H1 (cell line): ENCODE measurements around the gene TMEM117. TPM values are rescaled to one million over a fixed set of nuclear protein-coding genes. Genes with fewer than 3 reads are reported as not detected.
A peak's percentile ranks its signal among the peaks of the same experiment; 100 is the strongest.

Source experiments
- CTCF ChIA-PET: fragments of 300-600 bp; sonication (Branson Sonifier 250); formaldehyde crosslinking; loops from one replicate; lab custom pipeline; 2021; ENCODE audit not compliant: partially characterized antibody; lab: Charles Lee
- POLR2A ChIA-PET: fragments of 300-600 bp; sonication (Branson Sonifier 250); formaldehyde crosslinking; loops from one replicate; lab custom pipeline; 2021; ENCODE audit warnings: inconsistent platforms; ENCODE audit not compliant: partially characterized antibody; lab: Charles Lee
- DNase-seq, 2 experiments: peaks; one replicate each; pipeline versions ENCODE4 v3.0.0 to v3.0.0-alpha.2; 2010 to 2022; ENCODE audit warnings: low spot score in 2 of 2, low read depth in 1 of 2, mixed read lengths in 1 of 2
- FAIRE-seq: peaks from 2 replicates; lab custom pipeline; 2011; peaks lifted over from hg19 to GRCh38; lab: Jason Lieb, UNC
- H2AFZ ChIP-seq: 2 replicates; pipeline ENCODE4 v1.8.1; 2012; ENCODE audit warnings: low read length, inconsistent platforms
- H2AK5ac ChIP-seq: 2 replicates; pipeline ENCODE4 v1.6.1; 2013; ENCODE audit warnings: low read depth, low read length
- H2BK120ac ChIP-seq: replicated peaks from 2 replicates; pipeline ENCODE3; 2013; ENCODE audit warnings: low read depth, low read length, inconsistent platforms
- H2BK12ac ChIP-seq: 2 replicates; pipeline ENCODE4 v1.6.1; 2013; ENCODE audit warnings: low read depth, low read length
- H2BK15ac ChIP-seq: 2 replicates; pipeline ENCODE4 v1.6.1; 2013; ENCODE audit warnings: low read length
- H2BK20ac ChIP-seq: 2 replicates; pipeline ENCODE4 v1.6.1; 2013; ENCODE audit warnings: low read length
- H2BK5ac ChIP-seq: 2 replicates; pipeline ENCODE4 v1.6.1; 2013; ENCODE audit warnings: low read depth, low read length
- H3K14ac ChIP-seq: 2 replicates; pipeline ENCODE4 v1.6.1; 2013; ENCODE audit warnings: inconsistent platforms; ENCODE audit not compliant: insufficient read length
- H3K18ac ChIP-seq: 2 replicates; pipeline ENCODE4 v1.6.1; 2013; ENCODE audit warnings: low read length; ENCODE audit errors: extremely low read depth
- H3K23ac ChIP-seq: 2 replicates; pipeline ENCODE4 v1.6.1; 2013; ENCODE audit warnings: inconsistent platforms; ENCODE audit not compliant: insufficient read length
- H3K23me2 ChIP-seq: 2 replicates; pipeline ENCODE4 v1.6.1; 2013; ENCODE audit warnings: low read depth, low read length
- H3K27ac ChIP-seq: 2 replicates; pipeline ENCODE4 v1.6.1; 2011; ENCODE audit warnings: low read depth, low read length, inconsistent platforms
- H3K27me3 ChIP-seq, 4 experiments: replicated peaks in 1 of 4; 1 replicate in 1 of 4; 2 replicates in 3 of 4; pipeline versions ENCODE4 v1.6.1 to v1.8.1; 2011 to 2013; ENCODE audit warnings: low read length in 3 of 4, mild to moderate bottlenecking in 3 of 4, inconsistent platforms in 2 of 4, mixed read lengths in 2 of 4, moderate library complexity in 1 of 4; ENCODE audit not compliant: control insufficient read depth in 3 of 4, insufficient read depth in 3 of 4; ENCODE audit errors: extremely low read depth in 1 of 4
- H3K36me3 ChIP-seq, 4 experiments: 2 replicates each; pipeline versions ENCODE4 v1.6.1 to v1.8.1; 2011 to 2013; ENCODE audit warnings: mild to moderate bottlenecking in 4 of 4, low read length in 3 of 4, moderate library complexity in 2 of 4, control low read depth in 1 of 4, inconsistent platforms in 1 of 4; ENCODE audit not compliant: insufficient read depth in 4 of 4, control insufficient read depth in 2 of 4
- H3K4ac ChIP-seq: replicated peaks from 2 replicates; pipeline ENCODE3; 2013; ENCODE audit warnings: low read length, low read depth, mixed read lengths, inconsistent platforms; ENCODE audit not compliant: insufficient read length
- H3K4me1 ChIP-seq, 4 experiments: replicated peaks in 1 of 4; 1 replicate in 1 of 4; 2 replicates in 3 of 4; pipeline versions ENCODE4 v1.6.1 to v1.8.1; 2011 to 2013; ENCODE audit warnings: low read length in 3 of 4, inconsistent platforms in 2 of 4, mixed read lengths in 1 of 4; ENCODE audit not compliant: insufficient read depth in 4 of 4, control insufficient read depth in 3 of 4
- H3K4me2 ChIP-seq, 2 experiments: 2 replicates each; pipeline versions ENCODE4 v1.6.1 to v1.8.1; 2011 to 2013; ENCODE audit warnings: low read depth in 2 of 2, low read length in 2 of 2, control low read depth in 1 of 2, inconsistent platforms in 1 of 2, mild to moderate bottlenecking in 1 of 2; ENCODE audit not compliant: insufficient read depth in 1 of 2
- H3K4me3 ChIP-seq, 4 experiments: fragments of 200-600, 300-600 bp in 1 of 4; sonication (generic), shearing (Covaris generic), sonication (Bioruptor Twin) in 1 of 4; 2 replicates each; pipeline versions ENCODE4 v1.5.1 to v1.8.1; 2011 to 2016; ENCODE audit warnings: low read length in 4 of 4, low read depth in 3 of 4, control low read depth in 2 of 4, inconsistent platforms in 2 of 4, mild to moderate bottlenecking in 2 of 4, mixed read lengths in 1 of 4, moderate library complexity in 1 of 4; ENCODE audit not compliant: insufficient read depth in 2 of 4; ENCODE audit errors: extremely low read depth in 1 of 4
- H3K56ac ChIP-seq: replicated peaks from 2 replicates; pipeline ENCODE3; 2013; ENCODE audit warnings: low read depth, mild to moderate bottlenecking, mixed read lengths, low read length, inconsistent platforms; ENCODE audit not compliant: insufficient read length
- H3K79me1 ChIP-seq: 2 replicates; pipeline ENCODE4 v1.6.1; 2013; ENCODE audit warnings: low read depth, low read length, control low read depth
- H3K79me2 ChIP-seq, 2 experiments: 2 replicates each; pipeline versions ENCODE4 v1.6.1 to v1.8.1; 2012 to 2013; ENCODE audit warnings: low read length in 2 of 2, mild to moderate bottlenecking in 2 of 2, inconsistent platforms in 1 of 2; ENCODE audit not compliant: insufficient read depth in 2 of 2, control insufficient read depth in 1 of 2
- H3K9ac ChIP-seq, 4 experiments: replicated peaks in 1 of 4; 1 replicate in 1 of 4; 2 replicates in 3 of 4; pipeline versions ENCODE4 v1.6.1 to v1.8.1; 2011 to 2013; ENCODE audit warnings: low read depth in 3 of 4, low read length in 3 of 4, control low read depth in 2 of 4, mild to moderate bottlenecking in 2 of 4, moderate library complexity in 2 of 4, inconsistent platforms in 1 of 4; ENCODE audit errors: extremely low read depth in 1 of 4
- H3K9me3 ChIP-seq, 2 experiments: 2 replicates each; pipeline versions ENCODE4 v1.6.1 to v1.8.1; 2012 to 2013; ENCODE audit warnings: mild to moderate bottlenecking in 2 of 2, moderate library complexity in 2 of 2, control low read depth in 1 of 2, inconsistent platforms in 1 of 2, low read depth in 1 of 2, low read length in 1 of 2, mixed read lengths in 1 of 2; ENCODE audit not compliant: insufficient read depth in 2 of 2
- H4K20me1 ChIP-seq, 2 experiments: replicated peaks in 1 of 2; 2 replicates each; pipeline versions ENCODE3 to v1.8.1; 2011 to 2013; ENCODE audit warnings: inconsistent platforms in 2 of 2, low read length in 2 of 2, mild to moderate bottlenecking in 1 of 2; ENCODE audit not compliant: insufficient read depth in 2 of 2, control insufficient read depth in 1 of 2
- H4K5ac ChIP-seq: 2 replicates; pipeline ENCODE4 v1.6.1; 2013; ENCODE audit warnings: low read length, low read depth, mixed read lengths, inconsistent platforms; ENCODE audit not compliant: insufficient read length
- H4K8ac ChIP-seq: 2 replicates; pipeline ENCODE4 v1.8.0; 2013; ENCODE audit warnings: mild to moderate bottlenecking, moderate library complexity, low read length, inconsistent platforms; ENCODE audit not compliant: insufficient read depth; ENCODE audit errors: extremely low read depth
- H4K91ac ChIP-seq: replicated peaks from 2 replicates; pipeline ENCODE3; 2013; ENCODE audit warnings: low read length, mixed read lengths, inconsistent platforms; ENCODE audit not compliant: insufficient read length
- HDAC2 ChIP-seq, 2 experiments: fragments of 300-600 bp in 1 of 2; sonication (generic) in 1 of 2; IDR thresholded peaks; 2 replicates each; pipeline ENCODE4 v1.6.1; 2011 to 2012; ENCODE audit warnings: low read depth in 2 of 2, low read length in 2 of 2, mild to moderate bottlenecking in 2 of 2, moderate library complexity in 2 of 2, borderline replicate concordance in 1 of 2, inconsistent platforms in 1 of 2
- KDM1A ChIP-seq: fragments of 200-600, 300-600 bp; sonication (generic); IDR thresholded peaks from 2 replicates; pipeline ENCODE4 v1.7.1; 2016; ENCODE audit warnings: mild to moderate bottlenecking, low read length, borderline replicate concordance
- TCF12 ChIP-seq: IDR thresholded peaks from 2 replicates; pipeline ENCODE4 v1.6.1; 2011; ENCODE audit warnings: low read depth, mild to moderate bottlenecking, low read length
- ZNF274 ChIP-seq: IDR thresholded peaks from 2 replicates; pipeline ENCODE4 v1.7.0; 2012; ENCODE audit warnings: low read length, borderline replicate concordance; ENCODE audit errors: extremely low read depth
- WGBS, 2 experiments: shearing (Covaris generic) in 1 of 2; methylation state at CpG; one replicate each; pipeline versions ENCODE4 v1.1.6 to v1.1.7; 2013 to 2015; ENCODE audit warnings: low lambda C conversion rate in 2 of 2, mixed read lengths in 2 of 2, inconsistent platforms in 1 of 2, low coverage in 1 of 2, missing lambda C conversion rate in 1 of 2; ENCODE audit not compliant: insufficient replicate concordance in 2 of 2, insufficient coverage in 1 of 2, insufficient read length in 1 of 2; ENCODE audit errors: extremely low coverage in 1 of 2, missing lambda C conversion rate in 1 of 2; 5-methylcytosine and 5-hydroxymethylcytosine counted together
- polyA plus RNA-seq, 7 experiments: library from polyadenylated mRNA; depleted of rRNA in 3 of 7; stranded (reverse) in 5 of 7; unstranded in 2 of 7; fragments of >200 nt in 5 of 7; fragments of 200-250 nt in 2 of 7; gene quantifications; 1 replicate in 5 of 7; 2 replicates in 1 of 7; 4 replicates in 1 of 7; pipeline versions ENCODE4 v1.2.1 to v1.2.3, GENCODE V29; 2011 to 2013; ENCODE audit warnings: missing spikeins in 2 of 7, mixed read lengths in 2 of 7
- total RNA-seq: library from RNA; stranded (reverse); fragmentation: NEBNext Ultra II Directional; extraction: Animal tissue kit (Norgen Biotek cat#: 25700); gene quantifications from 2 replicates; pipeline ENCODE4 v1.2.1, GENCODE V29; 2021

The TMEM117 gene
- total and polyA plus RNA-seq, 2 of the 8 experiments (the other 6 are each of a cell fraction or from before 2014, with no cell fraction given), result 0.80 to 1.4 TPM

GRCh38 chr12:44229846-44230245 lies 394.0 kb downstream of the TMEM117 start:
- Histone ChIP-seq H2AFZ (0 out of 2 replicates have a peak overlapping the region, but pooled peaks have one; percentile 75), H4K91ac (no peak overlapping the region), H3K23ac (no peak overlapping the region), H3K79me2 (no peaks in the 10 kb centered on the region), H3K56ac (no peak overlapping the region), H3K27ac (no peak overlapping the region), H3K27me3 (no peaks in the 10 kb centered on the region), H2AK5ac (no peak overlapping the region), H3K9ac (no peak overlapping the region), H3K4me1 (no peaks in the 10 kb centered on the region), H2BK20ac (no peak overlapping the region), H2BK5ac (no peak overlapping the region), H3K9me3 (no peaks in the 10 kb centered on the region), H2BK120ac (no peak overlapping the region), H3K18ac (no peak overlapping the region), H2BK12ac (no peak overlapping the region), H3K23me2 (no peaks in the 10 kb centered on the region), H3K79me1 (no peaks in the 10 kb centered on the region), H4K8ac (no peak overlapping the region), H3K4ac (no peak overlapping the region), H3K14ac (no peak overlapping the region), H4K20me1 (no peaks in the 10 kb centered on the region), H2BK15ac (no peak overlapping the region), H3K36me3 (no peaks in the 10 kb centered on the region), H3K4me3 (no peak overlapping the region), H4K5ac (no peak overlapping the region), H3K4me2 (no peak overlapping the region)
- DNase-seq, result no peak
- TF ChIP-seq TCF12 (no peak), KDM1A (no peak), HDAC2 (IDR thresholded peaks at IDR 0.05; ENCODE audit: borderline replicate concordance in 1 of 2, low read depth in 2 of 2, low read length in 2 of 2) (no peak), ZNF274 (no peak)
- FAIRE-seq, result no peak
- ChIA-PET CTCF (interaction anchor here (0.6 to 1.6 kb wide), 2 partner anchors 18 to 22 kb away, joined by 3 to 6 read pairs; no protein-coding TSS in a partner anchor), POLR2A (no interaction called here)
- 80% methylated on average over 4 of the region's 4 CpGs; no CpG with 5 or more reads in 1 of the 2 experiments for WGBS, 2 experiments
